Stimulated activated CD8-positive, alpha-beta memory T cell treated with anti-CD3 and anti-CD28 coated beads, Interleukin-7, amount 100 ng/mL, for 24 hours (primary cell): Measurements from ENCODE around the gene SND1.

Experiments used
- DNase-seq: peaks from one replicate; pipeline ENCODE4 v3.0.0-alpha.2; 2020; ENCODE audit warnings: low read depth

SND1 gene

GRCh38 chr7:128115821-128116723 is 464.1 kb downstream of the SND1 start:
- no peak for DNase-seq

- no peak for DNase-seq
These were observed 464.7 kb downstream of the SND1 start for GRCh38 chr7:128116740-128117139.

GRCh38 chr7:128117691-128118090 is 465.7 kb downstream of the SND1 start:
- DNase-seq, result no peak

GRCh38 chr7:128119036-128119435 is 467.0 kb downstream of the SND1 start:
- DNase-seq, result no peak

DNA sequence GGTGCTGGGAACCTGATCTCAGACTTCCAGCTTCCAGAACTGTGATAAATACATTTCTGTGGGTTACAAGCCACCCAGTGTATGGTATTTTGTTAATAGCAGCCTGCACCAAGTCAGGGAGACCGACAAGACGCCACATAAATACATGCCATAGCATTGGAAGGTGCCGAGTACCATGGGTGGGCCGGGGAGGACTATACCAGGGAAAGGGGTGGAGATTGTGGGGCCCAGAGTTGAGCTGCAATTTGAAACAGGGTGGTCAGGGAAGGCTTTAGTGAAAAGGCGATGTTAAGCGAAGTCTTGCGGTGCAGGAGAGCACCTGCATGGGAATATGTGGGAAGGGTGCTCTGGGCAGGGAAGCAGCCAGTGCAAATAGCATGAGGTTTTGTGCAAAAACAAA is 468.1 kb downstream of the SND1 start:
- no peak for DNase-seq

DNA sequence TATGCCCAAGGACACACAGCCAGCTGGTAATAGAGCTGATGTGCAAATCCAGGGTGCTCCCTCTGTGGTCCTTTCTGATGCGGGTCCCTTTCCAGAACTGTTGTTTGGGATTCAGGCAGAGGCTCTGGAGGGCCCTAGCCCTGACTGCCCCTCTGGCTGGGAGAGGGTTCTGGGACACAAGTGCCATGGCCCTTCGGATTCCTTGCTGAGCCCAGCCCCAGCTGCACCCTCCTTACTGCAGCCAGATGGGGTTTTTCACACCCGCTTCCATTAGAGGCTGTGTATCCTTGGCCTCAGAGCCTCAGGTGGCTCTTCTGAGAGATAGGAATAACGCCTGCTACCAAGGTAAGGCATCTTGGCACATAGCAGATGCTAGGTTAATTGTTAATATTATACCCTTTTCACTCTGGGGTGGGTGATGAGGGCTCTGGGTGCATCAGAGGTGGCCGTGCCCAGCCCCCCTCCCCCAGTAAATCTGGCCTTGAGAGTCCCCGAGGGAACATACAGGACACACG is 469.0 kb downstream of the SND1 start:
- DNase-seq, result no peak

DNA sequence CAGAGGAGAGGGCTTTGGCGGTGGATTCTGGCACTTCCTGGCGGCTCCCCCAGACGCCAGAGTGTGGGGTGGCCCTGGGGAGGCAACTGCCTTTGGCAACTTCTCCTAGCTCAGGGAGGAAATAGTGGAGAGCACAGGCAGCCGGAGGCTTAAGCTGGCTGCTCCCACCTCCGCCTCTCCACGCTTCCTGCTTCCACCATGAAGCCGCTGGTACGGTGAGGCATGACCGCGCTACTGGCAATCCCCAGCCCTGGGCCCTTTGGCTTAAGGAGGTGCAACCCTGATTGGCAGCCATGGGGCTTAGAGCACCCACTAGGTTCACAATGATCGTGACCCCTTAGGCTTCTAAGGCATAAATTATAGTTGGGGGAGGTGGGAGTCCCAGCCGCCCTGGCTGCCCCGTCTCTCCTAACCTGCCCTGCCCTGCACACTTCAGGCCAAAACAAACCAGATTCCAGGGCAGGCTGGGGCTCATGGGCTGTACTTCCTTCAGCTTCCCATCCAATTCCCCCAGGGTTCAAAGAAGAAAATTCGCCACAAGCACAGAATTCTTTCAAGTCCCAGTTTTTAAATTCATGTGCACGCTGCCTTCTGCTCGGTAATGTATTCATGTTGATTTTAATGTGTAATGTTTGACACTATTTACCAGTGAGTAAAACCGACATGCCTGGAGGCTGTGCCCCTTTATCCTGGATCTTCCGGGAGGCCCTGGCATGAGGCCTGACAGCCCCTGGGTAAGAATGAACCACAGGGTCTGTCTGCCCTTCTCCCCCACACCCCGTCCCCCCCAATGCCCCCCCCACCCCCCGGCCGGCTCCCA is 469.9 kb downstream of the SND1 start:
- no peak for DNase-seq

DNA sequence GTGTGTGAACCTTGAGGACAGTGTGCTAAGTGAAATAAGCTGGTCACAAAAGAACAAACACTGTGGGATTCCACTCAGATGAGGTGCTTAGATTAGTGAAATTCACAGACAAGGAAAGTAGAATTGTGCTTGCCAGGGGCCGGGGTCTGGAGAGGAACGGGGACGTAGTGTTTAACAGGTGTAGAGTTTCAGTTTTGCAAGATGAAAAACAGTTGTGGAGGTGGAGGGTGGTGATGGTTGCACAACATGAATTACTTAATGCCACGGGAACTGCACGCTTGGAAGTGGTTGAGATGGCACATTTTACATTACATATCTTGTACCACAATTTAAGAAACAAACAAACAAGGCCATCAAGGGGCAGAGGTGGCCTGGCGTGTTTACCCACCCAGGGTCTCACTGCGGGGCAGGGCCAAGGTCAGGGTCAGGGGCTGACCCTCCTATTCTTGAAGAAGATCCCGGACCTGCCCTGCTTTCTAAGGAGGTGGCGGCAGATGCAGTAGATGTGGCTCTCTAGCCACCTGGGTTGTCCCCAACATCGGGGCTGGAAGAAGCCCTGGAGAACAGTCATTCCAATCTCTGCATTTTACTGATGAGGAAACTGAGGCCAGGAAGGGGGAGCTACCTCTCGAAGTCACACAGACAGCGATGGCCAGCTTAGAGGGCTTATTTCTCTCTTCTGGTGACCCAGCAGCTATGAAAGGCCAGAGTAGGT is 470.7 kb downstream of the SND1 start:
- no peak for DNase-seq

DNA sequence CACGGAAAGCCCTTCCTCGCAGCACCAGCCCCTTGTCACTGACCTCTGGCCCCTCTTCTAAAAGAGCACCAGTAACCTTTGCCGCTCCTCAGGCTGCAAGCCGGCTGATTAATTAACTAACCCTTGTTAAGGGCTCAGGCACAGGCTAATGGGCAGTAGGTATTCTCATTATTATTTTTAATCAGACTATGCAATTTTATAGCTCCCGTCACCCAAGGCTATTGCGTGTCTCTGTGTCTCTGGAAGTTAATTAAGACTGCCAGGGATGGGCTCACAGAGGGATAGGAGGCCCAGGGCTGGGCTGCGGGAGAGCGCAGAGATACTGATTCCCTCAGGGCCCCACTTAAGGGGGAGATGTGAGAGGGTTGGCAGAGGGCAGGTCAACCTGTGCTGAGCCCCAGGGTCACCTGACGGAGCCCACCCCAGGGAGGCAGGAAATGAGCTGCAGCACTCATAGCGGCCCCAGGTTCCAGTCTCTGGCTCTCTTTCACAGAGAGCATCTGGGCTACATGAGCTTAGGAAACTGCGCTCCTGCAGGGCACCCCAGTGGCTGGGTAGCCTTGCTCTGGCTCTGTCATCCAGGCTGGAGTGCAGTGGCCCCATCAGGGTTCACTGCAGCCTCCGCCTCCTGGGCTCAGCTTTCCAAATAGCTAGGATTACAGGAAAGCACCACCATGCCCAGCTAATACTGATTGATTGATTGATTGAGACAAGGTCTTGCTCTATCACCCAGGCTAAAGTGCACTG is 471.5 kb downstream of the SND1 start:
- DNase-seq, result no peak

- no peak for DNase-seq
These were observed 472.8 kb downstream of the SND1 start for GRCh38 chr7:128124786-128125185.

- DNase-seq, result no peak
These were observed 473.8 kb downstream of the SND1 start for GRCh38 chr7:128125816-128126215.

- DNase-seq, result no peak
These were observed 476.4 kb downstream of the SND1 start for GRCh38 chr7:128128401-128128800.

DNA sequence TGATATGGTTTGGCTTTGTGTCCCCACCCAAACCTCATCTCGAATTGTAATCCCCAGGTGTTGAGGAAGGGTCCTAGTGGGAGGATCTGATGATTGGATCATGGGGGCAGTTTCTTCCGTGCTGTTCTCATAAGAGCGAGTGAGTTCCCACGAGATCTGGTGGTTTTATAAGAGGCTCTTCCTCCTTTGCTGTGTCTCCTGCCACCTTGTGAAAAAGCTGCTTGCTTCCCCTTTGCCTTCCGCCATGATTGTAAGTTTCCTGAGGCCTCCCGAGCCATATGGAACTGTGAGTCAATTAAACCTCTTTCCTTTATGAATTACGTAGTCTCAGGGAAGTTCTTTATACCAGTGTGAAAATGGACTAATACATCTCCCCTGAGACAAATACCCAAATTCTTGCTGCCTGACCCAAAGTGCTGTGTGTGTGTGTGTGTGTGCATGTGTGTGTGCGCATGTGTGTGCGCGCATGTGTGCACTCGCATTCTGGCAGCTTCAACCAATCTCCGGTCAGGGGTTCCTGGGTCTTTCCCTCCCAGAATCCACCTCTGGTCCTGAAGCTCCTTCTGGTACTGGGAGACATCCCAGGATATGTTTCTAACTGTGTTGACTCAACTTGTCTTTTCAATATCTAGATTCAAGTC is 477.4 kb downstream of the SND1 start:
- DNase-seq, result no peak

DNA sequence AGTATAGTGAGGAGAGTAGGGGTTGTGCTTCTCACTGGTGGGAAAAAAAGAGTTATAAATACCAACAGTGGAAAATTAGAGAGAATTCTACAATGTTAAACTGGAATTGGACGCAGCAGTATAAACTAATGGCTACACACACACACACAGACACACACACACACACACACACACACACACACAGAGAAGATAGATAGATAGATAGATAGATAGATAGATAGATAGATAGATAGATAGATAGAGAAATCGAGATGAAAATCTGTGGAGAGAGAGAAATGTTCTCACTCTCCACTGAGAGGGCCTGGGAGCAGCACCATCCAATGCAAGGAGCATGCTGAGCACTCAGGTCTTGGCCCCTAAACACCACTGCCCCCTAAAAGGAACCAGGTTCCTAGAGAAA is 479.1 kb downstream of the SND1 start:
- DNase-seq, result no peak

GRCh38 chr7:128131731-128132130 is 479.7 kb downstream of the SND1 start:
- DNase-seq, result no peak

DNA sequence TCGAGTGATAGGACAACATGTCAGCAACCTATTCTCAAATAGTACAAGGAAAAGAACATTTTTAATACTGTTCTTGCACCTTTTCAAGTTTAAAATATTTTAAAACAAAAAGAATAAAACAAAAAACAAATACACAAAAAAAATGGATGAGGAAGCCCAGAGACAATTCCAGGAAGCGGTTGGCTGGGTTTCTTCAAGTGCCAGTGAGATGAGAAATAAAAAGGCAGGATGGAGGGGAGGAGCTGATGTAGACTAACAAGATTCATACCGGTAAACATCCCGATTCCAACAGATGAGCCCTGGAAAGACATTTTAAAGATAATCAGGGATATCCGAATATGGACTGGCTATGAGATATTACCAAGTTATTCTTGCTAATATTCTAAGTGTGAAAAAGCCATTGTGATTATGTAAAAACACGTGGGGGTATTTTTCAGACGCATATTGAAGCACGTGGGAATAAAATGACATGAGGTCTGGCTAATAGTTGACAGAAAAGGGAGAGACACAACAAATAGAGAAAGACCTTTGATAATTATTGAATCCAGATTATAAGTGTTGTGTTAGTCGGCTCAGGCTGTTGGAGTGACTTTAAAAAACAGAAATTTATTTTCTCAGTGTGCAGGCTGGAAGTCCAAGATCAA is 480.6 kb downstream of the SND1 start:
- DNase-seq, result no peak

DNA sequence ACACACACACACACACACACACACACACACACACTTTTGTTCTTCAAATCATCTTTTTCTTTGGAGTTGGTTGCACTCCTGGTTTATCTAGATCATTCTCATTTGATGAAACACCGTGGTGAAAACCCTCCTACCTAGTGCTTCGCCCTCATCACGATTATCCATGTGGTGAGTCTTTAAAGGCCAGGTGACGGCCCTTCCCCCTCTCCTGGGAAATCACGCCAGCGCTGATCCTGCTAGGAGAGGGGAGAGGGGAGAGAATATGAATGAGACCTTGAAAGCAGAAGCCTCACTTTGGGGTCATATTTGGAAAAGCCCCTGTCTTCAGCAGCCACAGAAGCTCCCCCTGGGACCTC is 483.1 kb downstream of the SND1 start:
- no peak for DNase-seq

- DNase-seq, result peak; percentile 27
These were observed 483.7 kb downstream of the SND1 start for GRCh38 chr7:128135515-128136214.

- DNase-seq, result no peak
These were observed 484.2 kb downstream of the SND1 start for GRCh38 chr7:128136215-128136597.

- no peak for DNase-seq
These were observed 485.2 kb downstream of the SND1 start for GRCh38 chr7:128137181-128137580.
